Astrocyte (in vitro differentiated cells and primary cell): ENCODE results near the gene NDUFA9. TPM values are rescaled to one million over a fixed set of nuclear protein-coding genes. Genes with fewer than 3 reads are reported as not detected.

Experiments
- DNase-seq: peaks from one replicate; pipeline ENCODE4 v3.0.0-alpha.2; 2010; ENCODE audit warnings: low read depth
- FAIRE-seq: peaks from 2 replicates; lab custom pipeline; 2011; peaks lifted over from hg19 to GRCh38; lab: Jason Lieb, UNC
- H2AFZ ChIP-seq: 2 replicates; pipeline ENCODE4 v1.6.0; 2012; ENCODE audit warnings: low read depth, low read length, inconsistent platforms
- H3K27ac ChIP-seq: 2 replicates; pipeline ENCODE4 v1.5.1; 2011; ENCODE audit warnings: low read depth, low read length, inconsistent platforms
- H3K27me3 ChIP-seq: 2 replicates; pipeline ENCODE4 v1.6.0; 2011; ENCODE audit warnings: low read length, inconsistent platforms; ENCODE audit not compliant: insufficient read depth
- H3K36me3 ChIP-seq: 2 replicates; pipeline ENCODE4 v1.5.1; 2011; ENCODE audit warnings: low read length, inconsistent platforms; ENCODE audit not compliant: insufficient read depth
- H3K4me1 ChIP-seq: 2 replicates; pipeline ENCODE4 v1.5.1; 2011; ENCODE audit warnings: low read length, inconsistent platforms; ENCODE audit not compliant: insufficient read depth
- H3K4me2 ChIP-seq: 2 replicates; pipeline ENCODE4 v1.6.0; 2012; ENCODE audit warnings: low read length, inconsistent platforms
- H3K4me3 ChIP-seq: 2 replicates; pipeline ENCODE4 v1.5.1; 2011; ENCODE audit warnings: low read depth, mild to moderate bottlenecking, low read length, inconsistent platforms; ENCODE audit not compliant: insufficient read depth
- H3K79me2 ChIP-seq: 2 replicates; pipeline ENCODE4 v1.6.0; 2012; ENCODE audit warnings: mild to moderate bottlenecking, low read length, inconsistent platforms; ENCODE audit not compliant: insufficient read depth
- H3K9ac ChIP-seq: 2 replicates; pipeline ENCODE4 v1.6.0; 2012; ENCODE audit warnings: mild to moderate bottlenecking, low read length, inconsistent platforms
- H3K9me3 ChIP-seq: 2 replicates; pipeline ENCODE4 v1.5.1; 2012; ENCODE audit warnings: low read depth, mild to moderate bottlenecking, low read length, inconsistent platforms; ENCODE audit not compliant: insufficient read depth
- H4K20me1 ChIP-seq: 2 replicates; pipeline ENCODE4 v1.6.0; 2012; ENCODE audit warnings: low read length, inconsistent platforms; ENCODE audit not compliant: insufficient read depth
- H3K27ac Mint-ChIP-seq: one replicate; pipeline ENCODE4 v1.8.0; 2021; ENCODE audit warnings: mild to moderate bottlenecking, mixed read lengths; ENCODE audit not compliant: unreplicated experiment
- H3K27me3 Mint-ChIP-seq: one replicate; pipeline ENCODE4 v1.8.0; 2021; ENCODE audit warnings: low read depth, mixed read lengths; ENCODE audit not compliant: unreplicated experiment
- H3K36me3 Mint-ChIP-seq: one replicate; pipeline ENCODE4 v1.8.0; 2021; ENCODE audit warnings: low read depth, mixed read lengths; ENCODE audit not compliant: unreplicated experiment
- H3K4me1 Mint-ChIP-seq: one replicate; pipeline ENCODE4 v1.8.0; 2021; ENCODE audit warnings: low read depth, mixed read lengths; ENCODE audit not compliant: unreplicated experiment
- H3K4me3 Mint-ChIP-seq: one replicate; pipeline ENCODE4 v1.8.0; 2021; ENCODE audit warnings: mild to moderate bottlenecking, moderate library complexity, mixed read lengths; ENCODE audit not compliant: unreplicated experiment
- H3K9me3 Mint-ChIP-seq: one replicate; pipeline ENCODE4 v1.8.0; 2021; ENCODE audit warnings: mild to moderate bottlenecking, mixed read lengths; ENCODE audit not compliant: unreplicated experiment
- CTCF ChIP-seq: IDR thresholded peaks from 2 replicates; pipeline ENCODE4 v1.5.1; 2011; ENCODE audit warnings: low read depth, mild to moderate bottlenecking, inconsistent platforms, low read length, moderate library complexity; ENCODE audit not compliant: insufficient read depth
- EZH2 ChIP-seq: IDR thresholded peaks from 2 replicates; pipeline ENCODE4 v1.6.1; 2012; ENCODE audit warnings: mild to moderate bottlenecking, low read length, inconsistent platforms; ENCODE audit not compliant: insufficient read depth
- total RNA-seq: library from RNA; stranded (reverse); gene quantifications from 2 replicates; pipeline ENCODE4 v1.2.1, GENCODE V29; 2021

Gene NDUFA9
- total RNA-seq, 1 donor from 2014 or later, result 101 TPM

GRCh38 chr12:4603946-4604345, 45.0 kb upstream of the NDUFA9 start:
- H2AFZ ChIP-seq, result no peak overlapping the region
- H3K79me2 ChIP-seq, result peaks cover 29% of the 10 kb centered on the region
- TF ChIP-seq CTCF, result no peak
- TF ChIP-seq EZH2, result no peak
- H3K27ac ChIP-seq, result no peak overlapping the region
- FAIRE-seq (no peak), DNase-seq (no peak)
- H3K4me1 ChIP-seq, result peaks cover 3% of the 10 kb centered on the region
- no peaks in the 10 kb centered on the region for H4K20me1 ChIP-seq
- no peak overlapping the region for H3K9ac ChIP-seq
- Mint-ChIP-seq H3K4me1 (no peaks in the 10 kb centered on the region), H3K36me3 (peaks cover 6% of the 10 kb centered on the region), H3K9me3 (no peaks in the 10 kb centered on the region), H3K27ac (no peak overlapping the region), H3K4me3 (no peak overlapping the region), H3K27me3 (peaks cover 10% of the 10 kb centered on the region)
- H3K4me2 ChIP-seq, result no peak overlapping the region
- H3K27me3 ChIP-seq, result peaks cover 14% of the 10 kb centered on the region
- H3K4me3 ChIP-seq, result no peak overlapping the region
- H3K36me3 ChIP-seq, result no peaks in the 10 kb centered on the region
- no peaks in the 10 kb centered on the region for H3K9me3 ChIP-seq

- peak overlapping the region; percentile 92 for H3K4me3 ChIP-seq
- Mint-ChIP-seq H3K36me3 (peaks cover 6% of the 10 kb centered on the region), H3K27me3 (peaks cover 10% of the 10 kb centered on the region), H3K27ac (peak overlapping the region; percentile 81), H3K4me3 (peak overlapping the region; percentile 97), H3K9me3 (no peaks in the 10 kb centered on the region), H3K4me1 (no peaks in the 10 kb centered on the region)
- peak overlapping the region; percentile 83 for H3K4me2 ChIP-seq
- no peaks in the 10 kb centered on the region for H3K9me3 ChIP-seq
- peak overlapping the region; percentile 98 for H2AFZ ChIP-seq
- no peaks in the 10 kb centered on the region for H3K36me3 ChIP-seq
- FAIRE-seq (peak; percentile 50), DNase-seq (peak; percentile 79)
- peaks cover 3% of the 10 kb centered on the region for H3K4me1 ChIP-seq
- H3K79me2 ChIP-seq, result peaks cover 29% of the 10 kb centered on the region
- H3K27ac ChIP-seq, result peak overlapping the region; percentile 85
- TF ChIP-seq CTCF, result peak; percentile 99
- TF ChIP-seq EZH2, result no peak
- H4K20me1 ChIP-seq, result no peaks in the 10 kb centered on the region
- H3K9ac ChIP-seq, result peak overlapping the region; percentile 92
- peaks cover 14% of the 10 kb centered on the region for H3K27me3 ChIP-seq
These were observed 44.2 kb upstream of the NDUFA9 start for GRCh38 chr12:4604684-4605193.

GRCh38 chr12:4607056-4607455, 41.9 kb upstream of the NDUFA9 start:
- H3K4me2 ChIP-seq, result no peak overlapping the region
- H3K4me3 ChIP-seq, result no peak overlapping the region
- Mint-ChIP-seq H3K27me3 (peaks cover 10% of the 10 kb centered on the region), H3K36me3 (peaks cover 6% of the 10 kb centered on the region), H3K4me3 (no peak overlapping the region), H3K9me3 (no peaks in the 10 kb centered on the region), H3K27ac (no peak overlapping the region), H3K4me1 (no peaks in the 10 kb centered on the region)
- no peaks in the 10 kb centered on the region for H4K20me1 ChIP-seq
- H3K9ac ChIP-seq, result no peak overlapping the region
- no peak overlapping the region for H2AFZ ChIP-seq
- H3K9me3 ChIP-seq, result no peaks in the 10 kb centered on the region
- no peak overlapping the region for H3K27ac ChIP-seq
- FAIRE-seq, result no peak
- no peak for TF ChIP-seq EZH2
- no peak for TF ChIP-seq CTCF
- H3K4me1 ChIP-seq, result peaks cover 3% of the 10 kb centered on the region
- peaks cover 9% of the 10 kb centered on the region for H3K36me3 ChIP-seq
- H3K79me2 ChIP-seq, result peaks cover 29% of the 10 kb centered on the region
- DNase-seq, result no peak
- H3K27me3 ChIP-seq, result peaks cover 14% of the 10 kb centered on the region
